ENCODE data around the gene MED27. TPM values are rescaled to one million over a fixed set of nuclear protein-coding genes. Genes with fewer than 3 reads are reported as not detected.

The MED27 gene
- total and polyA plus RNA-seq, 2 donors (not counting 1 experiment from before 2014, with no cell fraction given): 13.4 to 44.7 TPM

DNA sequence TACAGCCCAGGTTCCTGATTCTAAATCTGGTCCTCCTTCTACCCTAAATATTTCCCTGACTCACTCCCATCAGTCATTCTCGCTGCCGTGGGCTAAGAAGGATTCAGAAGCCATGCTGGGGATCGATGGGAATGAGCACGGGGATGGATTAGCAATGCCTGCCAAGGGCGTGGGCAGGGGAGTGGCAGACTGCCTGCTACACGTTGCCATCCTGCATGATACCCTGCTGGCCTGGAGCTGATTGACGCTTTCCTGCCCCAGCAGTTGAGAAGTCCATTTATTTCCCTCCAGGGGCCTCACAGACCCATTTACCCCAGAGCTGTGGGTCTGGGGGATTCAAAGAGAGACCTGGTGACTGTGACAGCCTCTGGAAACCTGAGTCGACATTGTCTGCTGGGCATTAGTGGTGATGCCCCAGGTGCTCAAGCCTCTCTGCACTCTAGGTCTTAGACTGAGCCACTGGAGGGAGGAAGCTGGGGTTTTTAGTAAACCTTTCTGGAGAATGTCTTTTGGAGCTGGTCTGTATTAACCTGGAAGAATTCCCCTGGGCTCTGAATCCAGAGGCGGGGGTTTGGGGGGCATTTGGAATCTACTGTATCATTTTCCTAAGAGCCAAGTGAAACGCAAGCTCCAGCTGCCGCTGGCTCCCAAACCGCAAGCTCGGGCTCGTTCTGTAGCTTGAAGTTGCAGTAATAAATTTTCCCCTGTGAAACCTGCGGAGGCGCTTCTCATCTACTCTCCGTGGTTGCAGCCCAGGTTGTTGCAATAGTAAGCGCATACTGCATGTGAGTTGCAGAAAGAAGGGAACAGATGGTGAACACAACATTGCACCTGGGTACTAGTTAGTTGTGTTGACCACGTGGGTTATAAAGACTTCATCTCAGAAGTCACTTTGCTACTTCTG is 263.4 kb downstream of the MED27 start:
- Histone ChIP-seq H2AFZ (ENCODE audit: low read length) (no peak overlapping the region), H3K36me3 (ENCODE audit: control insufficient read depth, insufficient read depth, low read length) (no peaks in the 10 kb centered on the region), H3K4me1 (ENCODE audit: control insufficient read depth, extremely low read depth, insufficient read depth, low read length) (no peaks in the 10 kb centered on the region), H4K20me1 (ENCODE audit: control insufficient read depth, extremely low read depth, insufficient read depth, low read length) (no peaks in the 10 kb centered on the region), H3K4me3 (replicated peaks in 1 of 4; ENCODE audit: control extremely low read depth in 1 of 4, insufficient read depth in 1 of 4, low read depth in 3 of 4, low read length in 4 of 4) (no peak overlapping the region), H3K27ac (ENCODE audit: insufficient read depth, low read length) (no peak overlapping the region), H3K79me2 (ENCODE audit: control insufficient read depth, insufficient read depth, low read length) (no peaks in the 10 kb centered on the region), H3K9me3 (ENCODE audit: control insufficient read depth, insufficient read depth, low read depth, low read length) (no peaks in the 10 kb centered on the region), H3K27me3 (ENCODE audit: control insufficient read depth, insufficient read depth, low read length) (peaks cover 32% of the 10 kb centered on the region), H3K9ac (ENCODE audit: insufficient read depth, low read length) (no peak overlapping the region), H3K4me2 (ENCODE audit: extremely low read depth, insufficient read depth, low read length) (no peak overlapping the region)
- DNase-seq (ENCODE audit: low read depth in 2 of 2): peak in 1 of 2 donors; percentile 13
- TF ChIP-seq CTCF (conservative IDR thresholded peaks at IDR 0.05 in 1 of 2, IDR thresholded peaks at IDR 0.05 in 1 of 2; ENCODE audit: low read depth in 1 of 2, low read length in 2 of 2): no peak
- TF ChIP-seq EZH2 (IDR thresholded peaks at IDR 0.05; ENCODE audit: low read length, missing control alignments): no peak

- no peaks in the 10 kb centered on the region for H3K4me1 ChIP-seq (ENCODE audit: control insufficient read depth, extremely low read depth, insufficient read depth, low read length)
- no peak overlapping the region for H2AFZ ChIP-seq (ENCODE audit: low read length)
- H3K4me2 ChIP-seq (ENCODE audit: extremely low read depth, insufficient read depth, low read length): no peak overlapping the region
- TF ChIP-seq CTCF (conservative IDR thresholded peaks at IDR 0.05 in 1 of 2, IDR thresholded peaks at IDR 0.05 in 1 of 2; ENCODE audit: low read depth in 1 of 2, low read length in 2 of 2): no peak
- no peak for TF ChIP-seq EZH2 (IDR thresholded peaks at IDR 0.05; ENCODE audit: low read length, missing control alignments)
- H3K79me2 ChIP-seq (ENCODE audit: control insufficient read depth, insufficient read depth, low read length): no peaks in the 10 kb centered on the region
- H3K9me3 ChIP-seq (ENCODE audit: control insufficient read depth, insufficient read depth, low read depth, low read length): no peaks in the 10 kb centered on the region
- DNase-seq (ENCODE audit: low read depth in 2 of 2): no peak
- H3K27ac ChIP-seq (ENCODE audit: insufficient read depth, low read length): no peak overlapping the region
- peaks cover 36% of the 10 kb centered on the region for H3K27me3 ChIP-seq (ENCODE audit: control insufficient read depth, insufficient read depth, low read length)
- H4K20me1 ChIP-seq (ENCODE audit: control insufficient read depth, extremely low read depth, insufficient read depth, low read length): no peaks in the 10 kb centered on the region
- H3K4me3 ChIP-seq (replicated peaks in 1 of 4; ENCODE audit: control extremely low read depth in 1 of 4, insufficient read depth in 1 of 4, low read depth in 3 of 4, low read length in 4 of 4): no peak overlapping the region
- H3K36me3 ChIP-seq (ENCODE audit: control insufficient read depth, insufficient read depth, low read length): no peaks in the 10 kb centered on the region
- H3K9ac ChIP-seq (ENCODE audit: insufficient read depth, low read length): no peak overlapping the region
Measured at GRCh38 chr9:131814707-131815106, 265.0 kb downstream of the MED27 start.

DNA sequence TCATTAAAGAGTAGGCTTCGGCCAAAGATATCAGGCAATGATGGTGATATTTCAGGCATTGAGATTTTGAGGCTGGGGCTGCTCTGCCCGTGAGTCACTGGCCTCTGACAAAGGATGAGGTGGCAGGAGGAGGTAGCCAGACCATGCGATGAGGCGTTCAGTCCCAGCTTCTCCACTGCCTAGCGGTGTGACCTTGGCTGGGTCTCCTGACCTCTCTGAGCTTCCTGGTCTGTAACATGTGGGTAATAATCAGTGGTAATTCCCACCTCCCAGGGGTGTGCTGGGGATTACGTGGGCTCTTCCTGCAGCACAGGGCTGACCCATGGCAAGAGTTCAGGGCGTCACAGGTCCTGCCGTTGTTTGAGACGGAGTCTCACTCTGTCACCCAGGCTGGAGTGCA is 266.6 kb downstream of the MED27 start:
- Histone ChIP-seq H3K27ac (ENCODE audit: insufficient read depth, low read length) (no peak overlapping the region), H2AFZ (ENCODE audit: low read length) (no peak overlapping the region), H3K79me2 (ENCODE audit: control insufficient read depth, insufficient read depth, low read length) (no peaks in the 10 kb centered on the region), H3K4me3 (replicated peaks in 1 of 4; ENCODE audit: control extremely low read depth in 1 of 4, insufficient read depth in 1 of 4, low read depth in 3 of 4, low read length in 4 of 4) (no peak overlapping the region), H3K27me3 (ENCODE audit: control insufficient read depth, insufficient read depth, low read length) (peaks cover 35% of the 10 kb centered on the region), H3K9me3 (ENCODE audit: control insufficient read depth, insufficient read depth, low read depth, low read length) (no peaks in the 10 kb centered on the region), H4K20me1 (ENCODE audit: control insufficient read depth, extremely low read depth, insufficient read depth, low read length) (no peaks in the 10 kb centered on the region), H3K4me1 (ENCODE audit: control insufficient read depth, extremely low read depth, insufficient read depth, low read length) (no peaks in the 10 kb centered on the region), H3K36me3 (ENCODE audit: control insufficient read depth, insufficient read depth, low read length) (no peaks in the 10 kb centered on the region), H3K9ac (ENCODE audit: insufficient read depth, low read length) (no peak overlapping the region), H3K4me2 (ENCODE audit: extremely low read depth, insufficient read depth, low read length) (no peak overlapping the region)
- TF ChIP-seq EZH2 (IDR thresholded peaks at IDR 0.05; ENCODE audit: low read length, missing control alignments) (no peak), CTCF (conservative IDR thresholded peaks at IDR 0.05 in 1 of 2, IDR thresholded peaks at IDR 0.05 in 1 of 2; ENCODE audit: low read depth in 1 of 2, low read length in 2 of 2) (no peak)
- DNase-seq (ENCODE audit: low read depth in 2 of 2): peak; percentile 4 to 85
